ENCODE data around the gene EZH2.

Gene EZH2

GRCh38 chr7:148884049-148884298 lies at the start of gene EZH2:
EZH2 (minus strand) TSS chr7:148884291; CDS start chr7:148847298, 36,993 bp downstream.
- FAIRE-seq (no peak), DNase-seq (ENCODE audit: insufficient read length, low spot score) (no peak)

- no peak for FAIRE-seq
Measured at GRCh38 chr7:148931470-148931869, 47.4 kb upstream of the EZH2 start.

GRCh38 chr7:148930335-148930734 lies 46.2 kb upstream of the EZH2 start:
- no peak for DNase-seq (ENCODE audit: insufficient read length, low spot score)
- FAIRE-seq: no peak

More at GRCh38 chr7:148931470-148931869, 47.4 kb upstream of the EZH2 start:
- DNase-seq (ENCODE audit: insufficient read length, low spot score): no peak

- DNase-seq (ENCODE audit: insufficient read length, low spot score) (no peak), FAIRE-seq (no peak)
Measured at GRCh38 chr7:148929176-148929575, 45.1 kb upstream of the EZH2 start.

GRCh38 chr7:148927123-148928045 lies 43.3 kb upstream of the EZH2 start:
- DNase-seq (ENCODE audit: insufficient read length, low spot score) (no peak), FAIRE-seq (no peak)

- FAIRE-seq (no peak), DNase-seq (ENCODE audit: insufficient read length, low spot score) (no peak)
Measured at GRCh38 chr7:148925836-148926235, 41.7 kb upstream of the EZH2 start.

- FAIRE-seq (no peak), DNase-seq (ENCODE audit: insufficient read length, low spot score) (no peak)
Measured at GRCh38 chr7:148924011-148924410, 39.9 kb upstream of the EZH2 start.

- FAIRE-seq (no peak), DNase-seq (ENCODE audit: insufficient read length, low spot score) (no peak)
Measured at GRCh38 chr7:148921806-148922205, 37.7 kb upstream of the EZH2 start.

- FAIRE-seq: no peak
- no peak for DNase-seq (ENCODE audit: insufficient read length, low spot score)
Measured at GRCh38 chr7:148921189-148921588, 37.1 kb upstream of the EZH2 start.

- DNase-seq (ENCODE audit: insufficient read length, low spot score) (no peak), FAIRE-seq (no peak)
Measured at GRCh38 chr7:148919859-148920258, 35.8 kb upstream of the EZH2 start.

- FAIRE-seq (no peak), DNase-seq (ENCODE audit: insufficient read length, low spot score) (no peak)
Measured at GRCh38 chr7:148918058-148918596, 34.0 kb upstream of the EZH2 start.

- no peak for FAIRE-seq
- DNase-seq (ENCODE audit: insufficient read length, low spot score): no peak
Measured at GRCh38 chr7:148916186-148916585, 32.1 kb upstream of the EZH2 start.

- DNase-seq (ENCODE audit: insufficient read length, low spot score): no peak
- no peak for FAIRE-seq
Measured at GRCh38 chr7:148915211-148915610, 31.1 kb upstream of the EZH2 start.

GRCh38 chr7:148914208-148914777 lies 30.2 kb upstream of the EZH2 start:
- FAIRE-seq: no peak

GRCh38 chr7:148912758-148913541 lies 28.9 kb upstream of the EZH2 start:
- FAIRE-seq (no peak), DNase-seq (ENCODE audit: insufficient read length, low spot score) (no peak)

More at GRCh38 chr7:148914208-148914777, 30.2 kb upstream of the EZH2 start:
- DNase-seq (ENCODE audit: insufficient read length, low spot score): peak; percentile 64

- no peak for FAIRE-seq
- DNase-seq (ENCODE audit: insufficient read length, low spot score): no peak
Measured at GRCh38 chr7:148912151-148912550, 28.1 kb upstream of the EZH2 start.

GRCh38 chr7:148911626-148912025 lies 27.5 kb upstream of the EZH2 start:
- FAIRE-seq: no peak

GRCh38 chr7:148909568-148909967 lies 25.5 kb upstream of the EZH2 start:
- DNase-seq (ENCODE audit: insufficient read length, low spot score): no peak
- FAIRE-seq: no peak

More at GRCh38 chr7:148911626-148912025, 27.5 kb upstream of the EZH2 start:
- no peak for DNase-seq (ENCODE audit: insufficient read length, low spot score)

- DNase-seq (ENCODE audit: insufficient read length, low spot score): no peak
- no peak for FAIRE-seq
Measured at GRCh38 chr7:148906707-148907498, 22.8 kb upstream of the EZH2 start.

GRCh38 chr7:148905093-148905666 lies 21.1 kb upstream of the EZH2 start:
- no peak for FAIRE-seq

More at GRCh38 chr7:148905093-148905666, 21.1 kb upstream of the EZH2 start:
- DNase-seq (ENCODE audit: insufficient read length, low spot score): no peak
